Activated CD4-positive, alpha-beta memory T cell treated with anti-CD3 and anti-CD28 coated beads for 36 hours (primary cell): ENCODE results near the gene STRBP. TPM values are rescaled to one million over a fixed set of nuclear protein-coding genes. Genes with fewer than 3 reads are reported as not detected.

Experiments used
- CTCF ChIA-PET: fragments of 350-600 bp; sonication (Branson Sonifier 250); formaldehyde crosslinking; loops from one replicate; lab custom pipeline; 2021; ENCODE audit warnings: antibody characterized with exemption, inconsistent platforms; lab: Charles Lee
- POLR2A ChIA-PET: fragments of 350-600 bp; sonication (Branson Sonifier 250); formaldehyde crosslinking; loops from one replicate; lab custom pipeline; 2021; ENCODE audit warnings: antibody characterized with exemption; lab: Charles Lee
- DNase-seq: peaks from one replicate; pipeline ENCODE4 v3.0.0-alpha.2; 2020
- H3K27ac Mint-ChIP-seq: one replicate; pipeline ENCODE4 v1.8.0; 2021; ENCODE audit warnings: mixed read lengths
- H3K27me3 Mint-ChIP-seq: one replicate; pipeline ENCODE4 v1.8.0; 2021; ENCODE audit warnings: mixed read lengths
- H3K36me3 Mint-ChIP-seq: one replicate; pipeline ENCODE4 v1.8.0; 2021; ENCODE audit warnings: mixed read lengths
- H3K4me1 Mint-ChIP-seq: one replicate; pipeline ENCODE4 v1.8.0; 2021; ENCODE audit warnings: low read depth, mixed read lengths
- H3K4me3 Mint-ChIP-seq: one replicate; pipeline ENCODE4 v1.8.0; 2021; ENCODE audit warnings: mild to moderate bottlenecking, mixed read lengths
- H3K9me3 Mint-ChIP-seq: one replicate; pipeline ENCODE4 v1.8.0; 2021; ENCODE audit warnings: mixed read lengths
- intact Hi-C: fragments of 100-400 bp; cut with micrococcal nuclease; formaldehyde crosslinking; loops from one replicate; pipeline ENCODE4 v1.15.1; 2023
- total RNA-seq, 2 experiments: library from RNA; stranded (reverse); gene quantifications; one replicate each; pipeline ENCODE4 v1.2.3, GENCODE V29; 2021

The STRBP gene
- total RNA-seq, 2 experiments from 2014 or later: 27.5 to 29.1 TPM

DNA sequence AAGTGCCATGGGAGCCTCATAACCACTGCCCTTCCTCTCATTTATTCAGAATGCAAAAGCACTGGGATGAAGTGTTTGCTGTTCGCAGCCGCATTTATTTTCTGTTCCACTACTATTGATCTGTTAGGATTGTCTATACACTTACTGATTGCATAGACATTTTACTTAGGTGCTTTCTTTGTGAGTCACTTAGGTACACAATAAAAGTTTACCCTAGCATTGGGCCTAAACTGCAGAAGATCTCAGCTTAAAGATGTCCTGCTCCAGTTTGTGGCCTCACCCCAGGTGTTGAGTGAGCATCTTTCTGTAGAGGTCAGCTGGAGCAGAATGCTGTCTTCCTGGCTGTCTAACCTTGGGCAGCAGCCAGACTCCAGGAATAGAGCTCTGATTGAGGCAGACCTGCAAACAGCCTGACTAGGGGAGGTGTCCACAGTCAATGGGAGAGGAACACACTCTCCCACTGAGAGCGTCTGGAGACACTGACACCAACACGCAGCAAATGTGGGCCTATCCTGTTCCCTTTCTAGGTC, 181.0 kb downstream of the STRBP start:
- intact Hi-C loops: no loop called here
- no peaks in the 10 kb centered on the region for H3K4me1 Mint-ChIP-seq
- ChIA-PET POLR2A (no interaction called here), CTCF (interaction anchor here (0.9 kb wide), 1 partner anchor 263 kb away, joined by 4 read pairs; no protein-coding TSS in a partner anchor)
- peaks cover 19% of the 10 kb centered on the region for H3K36me3 Mint-ChIP-seq
- H3K4me3 Mint-ChIP-seq: no peak overlapping the region
- H3K9me3 Mint-ChIP-seq: no peaks in the 10 kb centered on the region
- H3K27ac Mint-ChIP-seq: no peak overlapping the region
- no peaks in the 10 kb centered on the region for H3K27me3 Mint-ChIP-seq
- DNase-seq: no peak

DNA sequence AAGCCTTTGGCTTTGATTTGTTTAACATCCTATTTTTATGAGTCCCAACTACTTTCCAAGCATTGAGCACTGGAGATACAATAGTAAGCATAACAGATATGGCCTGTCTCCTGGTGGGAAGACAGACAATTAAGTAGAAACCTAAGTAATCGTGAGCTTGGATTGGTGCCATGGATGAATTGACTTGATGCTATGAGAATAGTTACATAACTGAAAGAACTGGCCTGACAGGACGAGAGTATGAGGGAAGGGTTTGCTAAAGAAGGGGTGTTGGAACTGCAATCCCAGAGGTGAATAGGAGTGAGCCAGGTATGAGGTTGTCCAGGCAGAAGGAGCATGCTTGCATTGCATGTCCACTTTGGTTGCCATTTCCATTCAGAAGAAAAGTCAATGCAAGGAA, 182.5 kb downstream of the STRBP start:
- no peaks in the 10 kb centered on the region for H3K9me3 Mint-ChIP-seq
- peaks cover 13% of the 10 kb centered on the region for H3K36me3 Mint-ChIP-seq
- ChIA-PET POLR2A (no interaction called here), CTCF (interaction anchor here (1.2 to 4.0 kb wide), 2 partner anchors 140 to 264 kb away, joined by 3 to 13 read pairs; no protein-coding TSS in a partner anchor)
- intact Hi-C loops: no loop called here
- no peak for DNase-seq
- H3K27ac Mint-ChIP-seq: no peak overlapping the region
- H3K4me3 Mint-ChIP-seq: no peak overlapping the region
- H3K4me1 Mint-ChIP-seq: no peaks in the 10 kb centered on the region
- no peaks in the 10 kb centered on the region for H3K27me3 Mint-ChIP-seq

DNA sequence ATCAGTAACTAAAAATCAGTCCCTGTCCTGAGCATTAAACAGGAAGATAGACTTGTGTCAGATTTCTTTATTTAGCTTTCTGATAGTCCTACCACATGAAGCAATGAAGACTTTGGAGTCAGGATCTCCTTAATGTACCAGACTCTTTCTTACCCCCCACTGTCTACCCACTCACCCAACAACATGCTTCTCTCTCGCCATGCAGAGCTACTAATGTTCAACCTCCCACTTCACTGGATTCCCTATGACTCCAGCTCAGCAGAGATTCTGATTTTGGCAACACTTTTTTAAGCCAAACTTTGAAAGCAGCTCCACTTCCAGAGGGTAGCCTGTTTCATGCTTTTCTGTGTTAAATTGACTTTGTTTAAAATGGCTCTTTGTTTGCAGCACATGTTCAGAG, 184.1 kb downstream of the STRBP start:
- no peak overlapping the region for H3K4me3 Mint-ChIP-seq
- POLR2A ChIA-PET: no interaction called here
- H3K36me3 Mint-ChIP-seq: peaks cover 9% of the 10 kb centered on the region
- no peak overlapping the region for H3K27ac Mint-ChIP-seq
- CTCF ChIA-PET: interaction anchor here (1.2 to 5.5 kb wide), 3 partner anchors 141 to 270 kb away, joined by 4 to 73 read pairs (median 13); no protein-coding TSS in a partner anchor
- intact Hi-C loops: loop anchor here (5.0 kb wide), 1 partner anchor 143 kb away; no protein-coding TSS in a partner anchor
- H3K4me1 Mint-ChIP-seq: no peaks in the 10 kb centered on the region
- DNase-seq: no peak
- no peaks in the 10 kb centered on the region for H3K27me3 Mint-ChIP-seq
- H3K9me3 Mint-ChIP-seq: no peaks in the 10 kb centered on the region

DNA sequence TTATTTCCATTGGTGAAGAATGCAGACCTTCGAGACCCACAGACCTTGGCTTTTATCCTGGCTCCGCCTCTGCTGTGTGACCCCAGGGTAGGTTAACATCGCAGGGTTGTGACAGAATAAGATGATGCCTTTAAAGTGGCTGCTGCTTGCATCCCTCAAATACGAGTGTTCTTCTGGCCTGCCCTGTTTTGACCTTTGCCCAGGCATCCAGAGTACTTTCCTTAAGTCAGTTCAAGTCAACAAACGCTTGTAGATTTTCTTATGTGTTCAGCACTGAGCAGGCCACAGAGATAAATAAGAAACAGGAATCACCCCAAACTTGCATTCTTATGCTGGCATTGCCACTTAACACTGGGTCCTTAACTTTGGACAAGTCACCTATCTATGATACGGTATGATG, 184.7 kb downstream of the STRBP start:
- ChIA-PET POLR2A (no interaction called here), CTCF (interaction anchor here (0.6 to 5.5 kb wide), 4 partner anchors 142 to 272 kb away, joined by 3 to 73 read pairs (median 8); no protein-coding TSS in a partner anchor)
- no peaks in the 10 kb centered on the region for H3K27me3 Mint-ChIP-seq
- H3K27ac Mint-ChIP-seq: no peak overlapping the region
- no peak overlapping the region for H3K4me3 Mint-ChIP-seq
- no peak for DNase-seq
- H3K4me1 Mint-ChIP-seq: no peaks in the 10 kb centered on the region
- no peaks in the 10 kb centered on the region for H3K9me3 Mint-ChIP-seq
- peaks cover 10% of the 10 kb centered on the region for H3K36me3 Mint-ChIP-seq
- intact Hi-C loops: loop anchor here (5.0 kb wide), 1 partner anchor 144 kb away; no protein-coding TSS in a partner anchor

DNA sequence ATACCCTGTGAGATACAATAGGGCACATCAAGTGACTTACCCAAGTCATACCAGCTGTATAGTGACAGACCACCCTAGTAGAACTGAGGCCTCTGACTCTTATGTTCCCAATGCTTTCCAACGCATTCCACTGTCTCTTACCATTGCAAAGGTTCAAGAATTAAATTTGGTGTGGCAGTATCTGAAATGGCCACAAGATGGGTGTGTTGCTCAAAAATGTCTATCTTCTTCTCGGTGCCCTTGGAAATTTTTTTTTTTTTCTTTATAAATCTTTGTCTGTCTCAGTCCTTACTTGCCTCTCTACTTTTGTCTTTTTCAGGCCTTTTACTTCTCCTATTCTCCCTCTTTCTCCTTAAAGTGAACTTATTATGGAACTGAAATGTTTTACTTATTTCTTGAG, 186.6 kb downstream of the STRBP start:
- ChIA-PET CTCF (interaction anchor here (0.7 to 5.5 kb wide), 7 partner anchors 144 to 304 kb away, joined by 3 to 73 read pairs (median 9); no protein-coding TSS in a partner anchor), POLR2A (interaction anchor here (0.6 kb wide), 1 partner anchor 1015 kb away, joined by 4 read pairs; no protein-coding TSS in a partner anchor)
- DNase-seq: no peak
- no peaks in the 10 kb centered on the region for H3K27me3 Mint-ChIP-seq
- H3K4me3 Mint-ChIP-seq: no peak overlapping the region
- intact Hi-C loops: loop anchor here (2.0 to 5.0 kb wide), 2 partner anchors 145 to 269 kb away; no protein-coding TSS in a partner anchor
- no peaks in the 10 kb centered on the region for H3K9me3 Mint-ChIP-seq
- no peak overlapping the region for H3K27ac Mint-ChIP-seq
- H3K36me3 Mint-ChIP-seq: peaks cover 12% of the 10 kb centered on the region
- H3K4me1 Mint-ChIP-seq: no peaks in the 10 kb centered on the region

DNA sequence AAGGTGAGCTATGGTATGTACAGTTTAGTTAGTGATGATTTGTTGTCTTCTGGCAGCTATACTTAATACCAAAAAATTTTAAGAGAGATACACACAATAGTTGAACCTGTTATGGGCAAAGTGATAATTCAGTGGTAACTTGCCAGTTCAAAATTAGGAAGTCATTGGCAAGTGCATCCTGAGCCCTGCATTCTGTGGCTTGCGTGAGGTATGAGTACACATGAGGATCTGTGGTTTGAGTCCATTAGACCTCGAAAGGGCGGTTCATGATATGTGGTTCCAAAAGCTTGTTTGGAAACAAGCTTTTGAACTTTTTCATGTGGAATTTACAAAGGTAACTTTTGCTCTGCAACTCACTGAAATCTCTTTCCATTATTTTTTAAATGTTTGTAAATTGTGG, 187.9 kb downstream of the STRBP start:
- Mint-ChIP-seq H3K36me3 (peaks cover 12% of the 10 kb centered on the region), H3K9me3 (no peaks in the 10 kb centered on the region), H3K4me1 (no peaks in the 10 kb centered on the region), H3K4me3 (no peak overlapping the region), H3K27me3 (no peaks in the 10 kb centered on the region), H3K27ac (no peak overlapping the region)
- intact Hi-C loops: loop anchor here (2.0 to 5.0 kb wide), 2 partner anchors 147 to 270 kb away; no protein-coding TSS in a partner anchor
- DNase-seq: no peak
- CTCF ChIA-PET: interaction anchor here (0.6 to 5.5 kb wide), 4 partner anchors 138 to 274 kb away, joined by 3 to 73 read pairs (median 8); no protein-coding TSS in a partner anchor
- POLR2A ChIA-PET: no interaction called here

DNA sequence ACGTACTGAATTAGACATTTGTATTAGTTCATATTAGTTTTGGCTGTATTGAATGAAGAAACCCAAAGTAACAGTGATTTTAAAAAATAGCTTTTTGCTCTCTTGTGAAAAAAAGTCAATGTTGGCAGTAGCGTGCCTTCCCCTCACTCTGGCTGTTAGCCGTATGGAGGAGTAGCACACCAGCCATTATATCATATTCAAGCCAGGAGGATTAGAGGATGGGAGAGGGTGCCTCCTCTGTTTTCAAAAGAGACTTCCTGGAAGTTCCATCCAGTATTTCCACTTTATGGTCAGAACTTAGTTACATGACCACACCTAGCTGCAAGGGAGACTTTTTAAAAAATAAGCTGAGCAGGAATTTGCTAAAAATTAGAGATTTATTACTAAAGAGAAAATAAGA, 193.8 kb downstream of the STRBP start:
- H3K4me3 Mint-ChIP-seq: no peak overlapping the region
- intact Hi-C loops: no loop called here
- ChIA-PET CTCF (interaction anchor here (0.7 to 1.6 kb wide), 3 partner anchors 173 to 275 kb away, joined by 3 to 10 read pairs (median 4); no protein-coding TSS in a partner anchor), POLR2A (no interaction called here)
- H3K9me3 Mint-ChIP-seq: no peaks in the 10 kb centered on the region
- DNase-seq: no peak
- no peak overlapping the region for H3K27ac Mint-ChIP-seq
- no peaks in the 10 kb centered on the region for H3K27me3 Mint-ChIP-seq
- peaks cover 23% of the 10 kb centered on the region for H3K36me3 Mint-ChIP-seq
- H3K4me1 Mint-ChIP-seq: peaks cover 10% of the 10 kb centered on the region

DNA sequence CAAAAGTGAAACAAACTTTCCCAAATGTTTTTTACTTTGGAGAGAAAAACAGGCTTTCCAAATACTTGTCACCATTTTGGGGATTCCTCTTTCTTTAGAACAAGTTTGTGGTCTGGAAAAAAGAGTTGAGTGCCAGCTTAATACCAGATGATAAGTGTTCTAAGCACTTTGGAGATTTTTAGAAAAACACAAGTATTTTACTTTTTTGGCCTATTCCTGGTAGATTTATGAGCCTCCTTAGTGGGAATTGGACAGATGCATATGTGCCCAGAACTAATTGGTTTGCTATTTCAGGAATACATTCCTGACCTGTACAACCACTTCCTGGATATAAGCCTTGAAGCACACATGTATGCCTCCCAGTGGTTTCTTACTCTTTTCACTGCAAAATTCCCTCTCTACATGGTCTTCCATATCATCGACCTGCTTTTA, 194.4 kb downstream of the STRBP start:
- Mint-ChIP-seq H3K4me1 (peaks cover 12% of the 10 kb centered on the region), H3K4me3 (no peak overlapping the region), H3K36me3 (peaks cover 23% of the 10 kb centered on the region), H3K9me3 (no peaks in the 10 kb centered on the region), H3K27me3 (no peaks in the 10 kb centered on the region), H3K27ac (no peak overlapping the region)
- no peak for DNase-seq
- intact Hi-C loops: no loop called here
- CTCF ChIA-PET: interaction anchor here (0.9 kb wide), 1 partner anchor 276 kb away, joined by 4 read pairs; no protein-coding TSS in a partner anchor
- POLR2A ChIA-PET: interaction anchor here (0.6 kb wide), 1 partner anchor 151 kb away, joined by 3 read pairs; no protein-coding TSS in a partner anchor

DNA sequence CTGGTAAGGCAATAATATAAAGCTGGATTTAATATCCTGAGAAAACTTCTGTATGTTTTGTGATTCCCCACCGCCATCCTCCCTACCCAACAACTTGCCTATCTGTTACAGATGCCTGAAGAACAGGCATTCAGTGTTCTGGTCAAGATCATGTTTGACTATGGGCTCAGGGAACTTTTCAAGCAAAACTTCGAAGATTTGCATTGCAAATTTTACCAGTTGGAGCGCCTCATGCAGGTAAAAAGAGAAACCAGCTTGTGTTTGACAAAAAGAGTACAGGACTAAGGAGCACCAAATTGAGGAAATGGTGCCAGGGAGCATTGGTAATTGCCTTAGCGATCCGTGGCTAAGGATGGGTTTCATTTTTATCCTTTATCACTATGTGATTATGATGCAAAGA, 194.9 kb downstream of the STRBP start:
- Mint-ChIP-seq H3K9me3 (no peaks in the 10 kb centered on the region), H3K36me3 (peaks cover 21% of the 10 kb centered on the region), H3K27me3 (no peaks in the 10 kb centered on the region), H3K4me1 (peaks cover 15% of the 10 kb centered on the region), H3K4me3 (no peak overlapping the region), H3K27ac (no peak overlapping the region)
- POLR2A ChIA-PET: interaction anchor here (0.6 kb wide), 1 partner anchor 152 kb away, joined by 3 read pairs; no protein-coding TSS in a partner anchor
- intact Hi-C loops: no loop called here
- DNase-seq: no peak
- CTCF ChIA-PET: no interaction called here

DNA sequence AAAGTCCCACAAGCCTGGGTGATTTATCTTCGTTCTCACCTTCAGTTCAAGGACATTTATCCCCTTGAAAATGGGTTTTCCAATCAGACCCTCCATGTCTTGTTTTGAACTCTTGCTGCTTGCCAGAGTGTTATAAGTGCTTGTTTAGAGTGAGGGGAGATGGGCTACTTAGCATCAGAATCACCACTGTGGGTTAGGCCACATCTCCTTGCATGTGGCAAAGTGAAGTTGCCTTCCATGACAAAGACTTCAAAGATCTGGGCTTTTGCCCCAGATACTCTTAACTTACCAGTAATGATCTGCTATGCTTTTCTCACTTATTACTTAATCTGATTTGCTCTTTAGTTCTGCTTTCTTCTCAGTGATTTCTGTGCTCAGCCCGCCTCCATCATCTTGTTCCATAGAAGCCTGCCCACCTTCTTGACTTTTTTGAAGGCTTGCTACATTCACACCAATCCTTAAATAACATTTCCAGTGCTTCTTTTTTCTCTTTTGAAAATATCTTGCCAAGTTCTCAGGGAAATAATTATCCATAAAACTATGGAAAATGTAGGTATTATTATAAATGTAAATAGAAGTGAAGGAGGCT, 195.9 kb downstream of the STRBP start:
- DNase-seq: no peak
- Mint-ChIP-seq H3K4me1 (peaks cover 15% of the 10 kb centered on the region), H3K4me3 (no peak overlapping the region), H3K27me3 (no peaks in the 10 kb centered on the region), H3K36me3 (peaks cover 21% of the 10 kb centered on the region), H3K9me3 (no peaks in the 10 kb centered on the region), H3K27ac (no peak overlapping the region)
- intact Hi-C loops: no loop called here
- POLR2A ChIA-PET: no interaction called here
- CTCF ChIA-PET: no interaction called here
